Measurements from ENCODE around the gene JARID2. TPM values are rescaled to one million over a fixed set of nuclear protein-coding genes. Genes with fewer than 3 reads are reported as not detected.

JARID2 gene
- polyA plus RNA-seq, 1 of the 3 experiments (the other 2 are of a cell fraction) = 3.4 TPM

GRCh38 chr6:15516923-15517560 is 271.2 kb downstream of the JARID2 start:
- H3K9me3 ChIP-seq = no peaks in the 10 kb centered on the region
- no peaks in the 10 kb centered on the region; a peak in 1 of 4 replicates for H3K4me1 ChIP-seq (ENCODE audit: control insufficient read depth in 1 of 2, insufficient read depth in 2 of 2, low read depth in 1 of 2, low read length in 1 of 2)
- ChIA-PET CTCF (no interaction called here), POLR2A (no interaction called here)
- no peak overlapping the region for H2AFZ ChIP-seq (ENCODE audit: low read depth)
- H3K4me2 ChIP-seq = no peak overlapping the region
- WGBS (ENCODE audit: low lambda C conversion rate) = 98% methylated on average over 24 of the region's 29 CpGs
- no peak for TF ChIP-seq IRF3 (IDR thresholded peaks at IDR 0.05; ENCODE audit: low read depth, low read length)
- no peak for TF ChIP-seq SIN3A (IDR thresholded peaks at IDR 0.05; ENCODE audit: borderline replicate concordance, low read depth, low read length)
- TF ChIP-seq, protein P1, sequence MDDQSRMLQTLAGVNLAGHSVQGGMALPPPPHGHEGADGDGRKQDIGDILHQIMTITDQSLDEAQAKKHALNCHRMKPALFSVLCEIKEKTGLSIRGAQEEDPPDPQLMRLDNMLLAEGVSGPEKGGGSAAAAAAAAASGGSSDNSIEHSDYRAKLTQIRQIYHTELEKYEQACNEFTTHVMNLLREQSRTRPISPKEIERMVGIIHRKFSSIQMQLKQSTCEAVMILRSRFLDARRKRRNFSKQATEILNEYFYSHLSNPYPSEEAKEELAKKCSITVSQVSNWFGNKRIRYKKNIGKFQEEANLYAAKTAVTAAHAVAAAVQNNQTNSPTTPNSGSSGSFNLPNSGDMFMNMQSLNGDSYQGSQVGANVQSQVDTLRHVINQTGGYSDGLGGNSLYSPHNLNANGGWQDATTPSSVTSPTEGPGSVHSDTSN (IDR thresholded peaks at IDR 0.05) = no peak
- TF ChIP-seq RAD21 (IDR thresholded peaks at IDR 0.05; ENCODE audit: low read length) = no peak
- TF ChIP-seq FOSL2 (IDR thresholded peaks at IDR 0.05; ENCODE audit: borderline replicate concordance, low read depth) = no peak
- TF ChIP-seq GABPA (IDR thresholded peaks at IDR 0.05; ENCODE audit: low read depth) = no peak
- no peak for TF ChIP-seq FOXM1 (IDR thresholded peaks at IDR 0.05; ENCODE audit: low read depth)
- TF ChIP-seq TAF1 (IDR thresholded peaks at IDR 0.05; ENCODE audit: borderline replicate concordance, low read depth, low read length) = no peak
- TF ChIP-seq, protein P2, sequence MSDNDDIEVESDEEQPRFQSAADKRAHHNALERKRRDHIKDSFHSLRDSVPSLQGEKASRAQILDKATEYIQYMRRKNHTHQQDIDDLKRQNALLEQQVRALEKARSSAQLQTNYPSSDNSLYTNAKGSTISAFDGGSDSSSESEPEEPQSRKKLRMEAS (IDR thresholded peaks at IDR 0.05; ENCODE audit: low read depth) = no peak
- TF ChIP-seq, protein P3, sequence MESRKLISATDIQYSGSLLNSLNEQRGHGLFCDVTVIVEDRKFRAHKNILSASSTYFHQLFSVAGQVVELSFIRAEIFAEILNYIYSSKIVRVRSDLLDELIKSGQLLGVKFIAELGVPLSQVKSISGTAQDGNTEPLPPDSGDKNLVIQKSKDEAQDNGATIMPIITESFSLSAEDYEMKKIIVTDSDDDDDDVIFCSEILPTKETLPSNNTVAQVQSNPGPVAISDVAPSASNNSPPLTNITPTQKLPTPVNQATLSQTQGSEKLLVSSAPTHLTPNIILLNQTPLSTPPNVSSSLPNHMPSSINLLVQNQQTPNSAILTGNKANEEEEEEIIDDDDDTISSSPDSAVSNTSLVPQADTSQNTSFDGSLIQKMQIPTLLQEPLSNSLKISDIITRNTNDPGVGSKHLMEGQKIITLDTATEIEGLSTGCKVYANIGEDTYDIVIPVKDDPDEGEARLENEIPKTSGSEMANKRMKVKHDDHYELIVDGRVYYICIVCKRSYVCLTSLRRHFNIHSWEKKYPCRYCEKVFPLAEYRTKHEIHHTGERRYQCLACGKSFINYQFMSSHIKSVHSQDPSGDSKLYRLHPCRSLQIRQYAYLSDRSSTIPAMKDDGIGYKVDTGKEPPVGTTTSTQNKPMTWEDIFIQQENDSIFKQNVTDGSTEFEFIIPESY (IDR thresholded peaks at IDR 0.05; ENCODE audit: borderline replicate concordance, low read depth) = no peak
- no peak for TF ChIP-seq EZH2phosphoT487 (IDR thresholded peaks at IDR 0.05; ENCODE audit: borderline replicate concordance, low read depth)
- no peak for TF ChIP-seq RCOR1 (IDR thresholded peaks at IDR 0.05; ENCODE audit: low read length)
- no peak for TF ChIP-seq EP300 (IDR thresholded peaks at IDR 0.05; ENCODE audit: borderline replicate concordance in 1 of 2, low read depth in 1 of 2, low read length in 1 of 2)
- no peak for TF ChIP-seq NFIC (IDR thresholded peaks at IDR 0.05; ENCODE audit: borderline replicate concordance)
- no peak for TF ChIP-seq RFX5 (IDR thresholded peaks at IDR 0.05; ENCODE audit: low read length)
- TF ChIP-seq GATA2 (CRISPR knock-in tag; IDR thresholded peaks at IDR 0.05) = no peak
- TF ChIP-seq MEF2A (IDR thresholded peaks at IDR 0.05; ENCODE audit: borderline replicate concordance, low read depth) = no peak
- no peak for TF ChIP-seq MXI1 (IDR thresholded peaks at IDR 0.05; ENCODE audit: low read depth, low read length)
- no peak for TF ChIP-seq YY1 (IDR thresholded peaks at IDR 0.05; ENCODE audit: low read depth)
- TF ChIP-seq, protein P4, sequence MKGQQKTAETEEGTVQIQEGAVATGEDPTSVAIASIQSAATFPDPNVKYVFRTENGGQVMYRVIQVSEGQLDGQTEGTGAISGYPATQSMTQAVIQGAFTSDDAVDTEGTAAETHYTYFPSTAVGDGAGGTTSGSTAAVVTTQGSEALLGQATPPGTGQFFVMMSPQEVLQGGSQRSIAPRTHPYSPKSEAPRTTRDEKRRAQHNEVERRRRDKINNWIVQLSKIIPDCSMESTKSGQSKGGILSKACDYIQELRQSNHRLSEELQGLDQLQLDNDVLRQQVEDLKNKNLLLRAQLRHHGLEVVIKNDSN (IDR thresholded peaks at IDR 0.05; ENCODE audit: borderline replicate concordance, low read depth) = no peak
- H3K79me2 ChIP-seq (ENCODE audit: insufficient read depth) = no peaks in the 10 kb centered on the region
- no peaks in the 10 kb centered on the region for H3K9me2 ChIP-seq
- no peak overlapping the region for H3K27ac ChIP-seq (ENCODE audit: low read depth in 2 of 2, low read length in 1 of 2)
- H3F3A ChIP-seq (replicated peaks; ENCODE audit: insufficient read depth) = peaks cover 2% of the 10 kb centered on the region
- H3K9ac ChIP-seq = no peak overlapping the region
- H3K4me3 ChIP-seq (ENCODE audit: low read depth in 2 of 2, low read length in 1 of 2) = no peak overlapping the region
- H3K27me3 ChIP-seq (ENCODE audit: insufficient read depth) = no peaks in the 10 kb centered on the region
- 0 out of 2 replicates have a peak, but pooled peaks cover 2% of the 10 kb centered on the region for H4K20me1 ChIP-seq (ENCODE audit: insufficient read depth)
- H3K36me3 ChIP-seq (replicated peaks in 1 of 2; ENCODE audit: control insufficient read depth in 1 of 2, insufficient read depth in 2 of 2, low read length in 1 of 2) = peaks cover 13 to 31% of the 10 kb centered on the region in 2 experiments
- DNase-seq = no peak

Measured in SK-N-SH (cell line).